GM12874 (cell line): ENCODE data around the gene ZBTB17.

ENCODE experiments used
- TF ChIP-seq, protein P1 (sequence below): IDR thresholded peaks from 2 replicates; pipeline ENCODE4 v1.5.1; 2011; ENCODE audit warnings: low read depth, mild to moderate bottlenecking, control low read depth, low read length, moderate library complexity; ENCODE audit not compliant: insufficient read depth

ZBTB17 gene

DNA sequence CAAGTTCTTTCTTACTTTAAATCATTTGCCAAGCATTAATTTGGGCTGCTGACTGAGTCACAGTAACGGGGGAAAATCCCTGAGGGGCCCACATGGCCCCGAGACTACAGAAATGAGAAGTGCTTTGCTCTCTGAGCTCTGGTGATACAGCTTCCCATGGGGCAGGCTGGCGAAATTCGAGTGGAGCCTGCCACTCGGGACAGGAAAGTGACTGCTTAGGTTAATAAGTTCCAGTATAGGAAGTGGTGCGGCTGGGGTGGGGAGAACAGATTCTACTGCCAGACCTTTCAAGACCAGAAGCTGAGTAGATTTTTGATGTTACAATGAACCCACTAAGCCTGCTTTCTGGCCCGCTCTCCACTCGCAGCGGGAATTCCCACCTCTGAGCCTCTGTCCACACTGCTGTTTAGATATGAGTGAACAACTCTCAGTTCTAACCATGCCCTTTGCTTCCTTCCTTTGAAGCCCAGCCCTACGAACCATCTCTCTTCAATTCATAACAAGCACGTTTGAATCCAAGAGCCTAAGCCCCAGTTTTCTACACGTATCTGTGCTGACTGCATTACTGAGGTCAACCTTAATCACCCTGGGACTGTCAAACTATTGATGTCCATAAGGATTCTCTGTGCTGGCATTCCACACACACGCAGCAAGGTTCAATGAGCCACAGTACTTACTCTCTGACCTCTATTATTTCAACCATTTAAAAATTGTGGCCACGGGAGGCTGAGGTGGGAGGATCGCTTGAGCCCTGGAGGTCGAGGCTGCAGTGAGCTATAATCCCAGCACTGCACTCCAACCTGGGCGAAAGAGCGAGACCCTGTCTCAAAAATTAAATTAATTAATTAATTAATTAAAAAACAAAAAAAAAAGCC, 9.6 kb downstream of the ZBTB17 start:
- TF ChIP-seq, protein P1, sequence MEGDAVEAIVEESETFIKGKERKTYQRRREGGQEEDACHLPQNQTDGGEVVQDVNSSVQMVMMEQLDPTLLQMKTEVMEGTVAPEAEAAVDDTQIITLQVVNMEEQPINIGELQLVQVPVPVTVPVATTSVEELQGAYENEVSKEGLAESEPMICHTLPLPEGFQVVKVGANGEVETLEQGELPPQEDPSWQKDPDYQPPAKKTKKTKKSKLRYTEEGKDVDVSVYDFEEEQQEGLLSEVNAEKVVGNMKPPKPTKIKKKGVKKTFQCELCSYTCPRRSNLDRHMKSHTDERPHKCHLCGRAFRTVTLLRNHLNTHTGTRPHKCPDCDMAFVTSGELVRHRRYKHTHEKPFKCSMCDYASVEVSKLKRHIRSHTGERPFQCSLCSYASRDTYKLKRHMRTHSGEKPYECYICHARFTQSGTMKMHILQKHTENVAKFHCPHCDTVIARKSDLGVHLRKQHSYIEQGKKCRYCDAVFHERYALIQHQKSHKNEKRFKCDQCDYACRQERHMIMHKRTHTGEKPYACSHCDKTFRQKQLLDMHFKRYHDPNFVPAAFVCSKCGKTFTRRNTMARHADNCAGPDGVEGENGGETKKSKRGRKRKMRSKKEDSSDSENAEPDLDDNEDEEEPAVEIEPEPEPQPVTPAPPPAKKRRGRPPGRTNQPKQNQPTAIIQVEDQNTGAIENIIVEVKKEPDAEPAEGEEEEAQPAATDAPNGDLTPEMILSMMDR, result no peak

DNA sequence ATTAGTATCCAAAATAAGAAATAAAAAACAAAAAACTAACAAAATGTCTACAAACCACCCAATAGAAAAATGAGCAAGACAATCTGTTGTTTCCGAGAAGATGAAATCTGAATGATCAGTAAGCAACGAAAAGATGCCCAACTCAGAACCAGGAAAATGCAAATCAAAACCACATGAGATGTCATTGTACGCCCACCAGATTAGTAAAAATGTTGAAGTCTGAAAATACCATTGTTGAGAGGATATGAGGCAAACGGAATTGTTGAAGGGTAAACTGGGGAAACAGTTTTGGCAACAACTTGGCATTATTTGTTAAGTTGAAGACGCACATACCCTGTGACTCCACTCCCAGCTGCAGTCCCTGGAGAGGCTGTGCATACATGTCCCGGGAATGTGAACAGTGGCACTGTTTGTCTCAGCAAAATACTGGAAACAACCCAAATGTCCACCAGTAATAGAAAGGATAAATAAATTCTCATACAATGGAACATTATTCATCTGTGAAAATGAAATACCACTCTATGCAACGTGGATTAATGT, 10.6 kb downstream of the ZBTB17 start:
- TF ChIP-seq, protein P1, result no peak

DNA sequence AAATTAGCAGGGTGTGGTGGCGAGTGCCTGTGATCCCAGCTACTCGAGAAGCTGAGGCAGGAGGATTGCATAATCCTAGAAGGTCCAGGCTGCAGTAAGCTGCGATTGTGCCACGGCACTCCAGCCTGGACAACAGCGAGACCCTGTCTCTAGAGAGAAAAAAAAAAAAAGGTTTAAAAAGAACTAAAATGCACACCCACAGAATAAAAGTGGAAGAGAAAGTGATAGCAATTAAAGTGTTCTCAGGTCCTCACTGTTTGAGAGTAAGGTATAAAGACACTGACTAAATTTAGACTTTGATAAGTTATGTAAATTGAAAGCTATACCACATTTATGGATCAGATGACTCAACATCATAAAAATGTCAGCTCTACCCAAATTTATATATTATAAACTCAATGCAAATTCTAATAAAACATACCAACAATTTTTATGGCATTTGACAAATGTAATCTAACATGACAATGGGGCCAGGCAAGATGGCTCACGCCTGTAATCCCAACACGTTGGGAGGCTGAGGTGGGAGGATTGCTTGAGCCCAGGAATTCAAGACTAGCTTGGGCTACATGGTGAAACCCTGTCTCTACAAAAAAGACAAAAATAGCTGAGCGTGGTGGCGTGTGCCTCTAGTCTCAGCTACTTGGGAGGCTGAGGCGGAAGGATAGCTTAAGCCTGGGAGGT, 11.8 kb downstream of the ZBTB17 start:
- TF ChIP-seq, protein P1, result no peak

DNA sequence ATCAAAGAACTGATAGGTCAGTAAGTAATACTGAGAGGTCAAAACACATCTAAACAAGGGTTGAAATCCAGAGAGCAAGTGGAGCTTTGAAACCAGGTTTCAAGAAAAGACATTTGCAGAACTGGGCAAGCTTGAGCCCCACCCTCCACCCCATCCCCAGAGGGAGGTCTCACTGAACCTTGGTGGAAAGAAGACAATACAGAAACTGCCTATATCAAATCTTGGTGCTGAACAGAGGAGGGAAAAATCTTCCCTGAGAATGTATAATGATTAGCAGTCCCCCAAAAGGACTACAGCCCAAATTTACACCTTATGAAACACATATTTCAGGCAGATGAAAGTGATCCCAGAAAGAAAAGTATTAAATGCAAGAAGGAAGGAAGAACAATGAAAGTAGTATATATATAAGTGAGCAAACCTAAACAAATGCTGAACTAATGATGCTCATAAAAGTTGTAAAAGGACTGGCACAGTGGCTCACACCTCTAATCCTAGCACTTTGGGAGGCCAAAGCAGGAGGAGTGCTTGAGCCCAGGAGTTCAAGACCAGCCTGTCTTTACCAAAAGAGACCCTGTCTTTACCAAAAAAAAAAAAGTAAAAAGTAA, 12.4 kb downstream of the ZBTB17 start:
- TF ChIP-seq, protein P1, result no peak

DNA sequence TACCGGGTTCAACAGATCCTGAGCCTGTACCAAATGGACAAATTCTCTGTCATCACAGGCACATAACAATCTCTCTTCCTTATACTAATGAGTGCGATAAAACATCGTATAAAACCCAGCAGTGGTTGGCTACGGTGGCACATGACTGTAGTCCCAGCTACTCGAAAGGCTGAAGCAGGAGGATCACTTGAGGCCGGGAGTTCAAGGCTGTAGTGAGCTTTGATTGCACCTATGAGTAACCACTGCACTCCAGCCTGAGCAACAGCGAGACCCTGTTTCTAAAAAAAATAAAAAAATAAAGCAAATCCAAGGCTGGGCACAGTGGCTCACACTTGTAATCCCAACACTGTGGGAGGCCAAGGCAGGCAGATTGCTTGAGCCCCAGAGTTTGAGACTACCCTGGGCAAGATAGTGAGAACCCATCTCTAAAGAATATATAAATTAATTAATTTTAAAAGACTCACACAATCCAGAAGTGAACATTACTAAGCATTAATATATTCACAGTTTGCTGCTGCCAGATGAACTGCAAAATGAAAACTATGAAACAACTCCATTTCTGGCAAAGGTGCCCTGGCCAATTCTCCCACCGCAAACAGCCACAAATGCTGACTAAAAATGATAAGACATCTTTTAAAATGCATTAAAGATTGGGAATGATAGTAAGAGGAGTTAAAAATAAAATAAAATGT, 13.1 kb downstream of the ZBTB17 start:
- TF ChIP-seq, protein P1, result no peak

DNA sequence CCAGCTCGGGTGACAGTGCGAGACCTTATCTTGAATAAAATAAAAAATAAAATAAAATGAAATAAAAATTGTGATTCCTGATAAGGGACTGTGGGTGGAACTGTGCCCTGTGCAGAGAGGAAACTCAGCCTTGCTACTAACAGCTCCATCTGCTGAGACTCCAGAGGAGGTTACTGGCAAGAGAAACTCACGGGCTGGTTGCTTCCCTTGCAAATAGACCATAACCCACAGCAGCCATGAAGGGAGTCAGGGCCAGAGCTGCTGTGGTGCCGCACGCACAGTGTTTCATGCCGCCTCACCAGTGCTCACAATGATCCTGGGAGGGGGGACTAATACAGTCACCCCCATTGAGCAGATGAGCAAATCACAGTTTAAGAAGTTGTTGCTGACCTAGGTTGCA, 13.7 kb downstream of the ZBTB17 start:
- TF ChIP-seq, protein P1, result no peak

DNA sequence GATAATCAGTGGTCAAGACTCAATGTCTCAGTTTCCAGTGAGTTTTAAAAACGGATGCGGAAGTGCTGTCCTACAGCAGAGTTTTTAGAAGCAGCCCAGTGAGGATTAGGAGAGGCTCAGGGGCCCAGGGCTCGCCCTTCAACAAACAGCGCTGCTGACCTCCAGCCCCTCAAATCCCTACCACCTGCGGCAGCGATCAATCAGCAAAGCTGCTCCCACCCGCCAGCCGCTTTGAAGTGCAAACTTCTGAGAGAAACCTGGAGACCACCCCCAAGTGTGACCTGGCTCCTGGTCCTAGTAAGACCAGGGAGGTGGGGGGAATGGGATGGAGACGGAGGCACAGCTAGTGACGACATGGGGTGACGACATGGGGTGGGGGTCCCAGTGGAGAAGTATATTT, 14.4 kb downstream of the ZBTB17 start:
- TF ChIP-seq, protein P1, result no peak
